Keratinocyte (primary cell): ENCODE measurements around the gene DMRT1. TPM values are rescaled to one million over a fixed set of nuclear protein-coding genes. Genes with fewer than 3 reads are reported as not detected.

Experiments
- DNase-seq: peaks from one replicate; pipeline ENCODE4 v3.0.0-alpha.2; 2011; ENCODE audit warnings: low read depth, missing footprints, low spot score
- FAIRE-seq: peaks from 2 replicates; lab custom pipeline; 2011; peaks lifted over from hg19 to GRCh38; lab: Jason Lieb, UNC
- H2AFZ ChIP-seq: 2 replicates; pipeline ENCODE4 v1.6.0; 2012; ENCODE audit warnings: low read length, control low read depth, inconsistent platforms; ENCODE audit not compliant: control insufficient read depth
- H3K27ac ChIP-seq: 2 replicates; pipeline ENCODE4 v1.5.1; 2011; ENCODE audit warnings: low read length; ENCODE audit not compliant: control insufficient read depth, insufficient read depth
- H3K27me3 ChIP-seq: 3 replicates; pipeline ENCODE4 v1.6.0; 2011; ENCODE audit warnings: low read length; ENCODE audit not compliant: control insufficient read depth, insufficient read depth; ENCODE audit errors: extremely low read depth
- H3K36me3 ChIP-seq, 2 experiments: 2 replicates in 1 of 2; 3 replicates in 1 of 2; pipeline ENCODE4 v1.5.1; 2011; ENCODE audit warnings: low read length in 2 of 2, mild to moderate bottlenecking in 1 of 2; ENCODE audit not compliant: control insufficient read depth in 2 of 2, insufficient read depth in 2 of 2; ENCODE audit errors: extremely low read depth in 1 of 2
- H3K4me1 ChIP-seq: 3 replicates; pipeline ENCODE4 v1.5.1; 2011; ENCODE audit warnings: low read length; ENCODE audit not compliant: control insufficient read depth, insufficient read depth; ENCODE audit errors: extremely low read depth
- H3K4me2 ChIP-seq: 3 replicates; pipeline ENCODE4 v1.6.0; 2011; ENCODE audit warnings: low read depth, low read length; ENCODE audit not compliant: control insufficient read depth, insufficient read depth; ENCODE audit errors: extremely low read depth
- H3K4me3 ChIP-seq, 3 experiments: fragments of 200-600 bp in 1 of 3; sonication (generic) in 1 of 3; 2 replicates in 2 of 3; 3 replicates in 1 of 3; pipeline ENCODE4 v1.5.1; 2011 to 2016; ENCODE audit warnings: low read length in 3 of 3, mild to moderate bottlenecking in 3 of 3, control low read depth in 2 of 3, inconsistent platforms in 1 of 3, low read depth in 1 of 3, mixed read lengths in 1 of 3, mixed run types in 1 of 3, moderate library complexity in 1 of 3; ENCODE audit not compliant: control insufficient read depth in 2 of 3, insufficient read depth in 2 of 3; ENCODE audit errors: extremely low read depth in 1 of 3
- H3K79me2 ChIP-seq: 2 replicates; pipeline ENCODE4 v1.6.0; 2012; ENCODE audit warnings: low read length; ENCODE audit not compliant: control insufficient read depth, insufficient read depth
- H3K9ac ChIP-seq: 3 replicates; pipeline ENCODE4 v1.6.0; 2011; ENCODE audit warnings: low read length; ENCODE audit not compliant: control insufficient read depth, insufficient read depth; ENCODE audit errors: extremely low read depth
- H3K9me1 ChIP-seq: 3 replicates; pipeline ENCODE4 v1.6.0; 2011; ENCODE audit warnings: low read length; ENCODE audit not compliant: control insufficient read depth, insufficient read depth; ENCODE audit errors: extremely low read depth
- H3K9me3 ChIP-seq: 2 replicates; pipeline ENCODE4 v1.5.1; 2012; ENCODE audit warnings: low read depth, low read length; ENCODE audit not compliant: control insufficient read depth
- H4K20me1 ChIP-seq: 3 replicates; pipeline ENCODE4 v1.6.0; 2011; ENCODE audit warnings: low read length; ENCODE audit not compliant: control insufficient read depth, insufficient read depth; ENCODE audit errors: extremely low read depth
- EZH2 ChIP-seq: IDR thresholded peaks from one replicate; pipeline ENCODE4 v1.6.1; 2012; ENCODE audit warnings: inconsistent platforms, mild to moderate bottlenecking, low read length, moderate library complexity
- dilution Hi-C: fragments of 300-500 bp; cut with MboI; formaldehyde crosslinking; loops from one replicate; pipeline ENCODE4 v1.7.0; 2020; ENCODE audit warnings: low sequenced_read_pairs; ENCODE audit not compliant: extremely low pct_ligation_motif_present
- polyA plus RNA-seq, 5 experiments: library from polyadenylated mRNA; depleted of rRNA in 3 of 5; stranded (reverse) in 3 of 5; stranded (forward) in 1 of 5; unstranded in 1 of 5; fragments of >200 nt; gene quantifications; 1 replicate in 1 of 5; 2 replicates in 3 of 5; 3 replicates in 1 of 5; pipeline versions ENCODE4 v1.2.1 to v1.2.3, GENCODE V29; 2011 to 2012; ENCODE audit warnings: missing spikeins in 2 of 5, low read depth in 1 of 5, low replicate concordance in 1 of 5
- TF ChIP-seq, protein P1 (sequence below), 3 experiments: IDR thresholded peaks in 1 of 3; conservative IDR thresholded peaks in 1 of 3; optimal IDR thresholded peaks in 1 of 3; 2 replicates in 2 of 3; 3 replicates in 1 of 3; pipeline versions ENCODE3 to v1.5.1; 2011; ENCODE audit warnings: low read length in 3 of 3, mild to moderate bottlenecking in 3 of 3, moderate library complexity in 2 of 3, control low read depth in 1 of 3, inconsistent platforms in 1 of 3; ENCODE audit not compliant: insufficient read depth in 2 of 3; ENCODE audit errors: extremely low read depth in 1 of 3

The DMRT1 gene
- polyA plus RNA-seq, 1 donor (not counting 4 experiments of a cell fraction or from before 2014, with no cell fraction given), result not detected

DNA sequence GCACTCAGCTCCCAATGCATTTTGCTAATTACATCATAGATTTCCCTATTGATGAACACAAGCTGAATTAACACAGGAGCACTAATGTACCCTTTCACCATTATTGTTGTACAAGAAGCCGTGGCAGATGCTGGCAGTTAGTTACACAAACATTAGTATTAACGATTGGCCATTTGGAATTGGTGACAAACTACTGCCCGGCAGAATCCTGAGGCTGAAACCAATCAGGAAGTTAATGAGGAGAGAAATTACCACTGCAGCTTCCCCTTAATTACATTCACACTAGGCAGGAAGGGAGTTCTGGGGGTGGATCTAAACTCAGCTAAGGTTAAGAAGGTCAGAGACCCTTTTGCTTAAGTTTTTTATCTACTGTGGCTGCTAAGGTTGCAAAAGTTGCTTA, 125.4 kb downstream of the DMRT1 start:
- no peak for FAIRE-seq
- TF ChIP-seq, protein P1, sequence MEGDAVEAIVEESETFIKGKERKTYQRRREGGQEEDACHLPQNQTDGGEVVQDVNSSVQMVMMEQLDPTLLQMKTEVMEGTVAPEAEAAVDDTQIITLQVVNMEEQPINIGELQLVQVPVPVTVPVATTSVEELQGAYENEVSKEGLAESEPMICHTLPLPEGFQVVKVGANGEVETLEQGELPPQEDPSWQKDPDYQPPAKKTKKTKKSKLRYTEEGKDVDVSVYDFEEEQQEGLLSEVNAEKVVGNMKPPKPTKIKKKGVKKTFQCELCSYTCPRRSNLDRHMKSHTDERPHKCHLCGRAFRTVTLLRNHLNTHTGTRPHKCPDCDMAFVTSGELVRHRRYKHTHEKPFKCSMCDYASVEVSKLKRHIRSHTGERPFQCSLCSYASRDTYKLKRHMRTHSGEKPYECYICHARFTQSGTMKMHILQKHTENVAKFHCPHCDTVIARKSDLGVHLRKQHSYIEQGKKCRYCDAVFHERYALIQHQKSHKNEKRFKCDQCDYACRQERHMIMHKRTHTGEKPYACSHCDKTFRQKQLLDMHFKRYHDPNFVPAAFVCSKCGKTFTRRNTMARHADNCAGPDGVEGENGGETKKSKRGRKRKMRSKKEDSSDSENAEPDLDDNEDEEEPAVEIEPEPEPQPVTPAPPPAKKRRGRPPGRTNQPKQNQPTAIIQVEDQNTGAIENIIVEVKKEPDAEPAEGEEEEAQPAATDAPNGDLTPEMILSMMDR (optimal IDR thresholded peaks at IDR 0.05 in 1 of 3, IDR thresholded peaks at IDR 0.05 in 1 of 3, conservative IDR thresholded peaks at IDR 0.05 in 1 of 3; ENCODE audit: extremely low read depth in 1 of 3, insufficient read depth in 2 of 3, low read length in 3 of 3), result no peak
- TF ChIP-seq EZH2, result no peak
- H3K27me3 ChIP-seq, result peaks cover 78% of the 10 kb centered on the region

DNA sequence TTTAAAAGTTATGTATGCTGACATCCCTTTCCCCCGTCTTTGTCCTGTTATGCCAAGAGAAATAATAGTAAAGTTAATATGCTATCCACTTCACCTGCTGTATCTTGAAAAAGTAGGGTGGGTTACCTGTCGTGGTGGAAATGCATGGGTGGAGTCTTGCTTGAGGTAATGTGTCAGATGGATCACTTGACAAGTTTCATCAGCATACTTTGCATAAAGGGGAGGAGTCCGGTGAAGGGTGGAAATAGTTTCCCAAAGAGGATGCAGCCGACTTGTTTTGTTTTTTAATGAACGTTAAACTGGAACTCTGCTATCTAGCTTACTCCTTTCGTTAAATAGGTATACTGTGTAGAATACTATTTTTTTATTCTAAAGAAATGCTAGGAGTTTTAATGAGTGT, 125.9 kb downstream of the DMRT1 start:
- no peaks in the 10 kb centered on the region for H3K9me1 ChIP-seq
- no peaks in the 10 kb centered on the region for H3K9me3 ChIP-seq
- peaks cover 83% of the 10 kb centered on the region for H3K27me3 ChIP-seq
- H3K4me2 ChIP-seq, result no peak overlapping the region
- no peaks in the 10 kb centered on the region for H3K4me1 ChIP-seq
- H3K36me3 ChIP-seq, result no peaks in the 10 kb centered on the region
- DNase-seq, result no peak
- H3K4me3 ChIP-seq, result no peak overlapping the region
- H3K27ac ChIP-seq, result no peak overlapping the region
- TF ChIP-seq, protein P1 (optimal IDR thresholded peaks at IDR 0.05 in 1 of 3, IDR thresholded peaks at IDR 0.05 in 1 of 3, conservative IDR thresholded peaks at IDR 0.05 in 1 of 3; ENCODE audit: extremely low read depth in 1 of 3, insufficient read depth in 2 of 3, low read length in 3 of 3), result no peak
- no peak for TF ChIP-seq EZH2
- no peaks in the 10 kb centered on the region for H4K20me1 ChIP-seq
- dilution Hi-C loops, result no loop called here
- no peak overlapping the region for H2AFZ ChIP-seq
- H3K9ac ChIP-seq, result no peak overlapping the region
- FAIRE-seq, result no peak
- no peaks in the 10 kb centered on the region for H3K79me2 ChIP-seq

More for the DNA sequence above, 125.4 kb downstream of the DMRT1 start:
- H3K9me3 ChIP-seq, result no peaks in the 10 kb centered on the region
- DNase-seq, result no peak
- H3K36me3 ChIP-seq, result no peaks in the 10 kb centered on the region
- H3K4me3 ChIP-seq, result no peak overlapping the region
- dilution Hi-C loops, result no loop called here
- H3K79me2 ChIP-seq, result no peaks in the 10 kb centered on the region
- no peak overlapping the region for H3K4me2 ChIP-seq
- no peaks in the 10 kb centered on the region for H4K20me1 ChIP-seq
- H3K27ac ChIP-seq, result no peak overlapping the region
- no peak overlapping the region for H3K9ac ChIP-seq
- H2AFZ ChIP-seq, result no peak overlapping the region
- H3K9me1 ChIP-seq, result no peaks in the 10 kb centered on the region
- no peaks in the 10 kb centered on the region for H3K4me1 ChIP-seq
